A204.1 (cell line): ENCODE results near the gene PAIP2B.
A peak's percentile ranks its signal among the peaks of the same experiment; 100 is the strongest.

Source experiments
- FAIRE-seq: peaks from 2 replicates; lab custom pipeline; 2012; peaks lifted over from hg19 to GRCh38; lab: Jason Lieb, UNC

PAIP2B gene

GRCh38 chr2:71153585-71154224, 73.2 kb downstream of the PAIP2B start:
- FAIRE-seq: no peak

- no peak for FAIRE-seq
Measured at GRCh38 chr2:71151620-71152019, 75.3 kb downstream of the PAIP2B start.

GRCh38 chr2:71150082-71150816, 76.7 kb downstream of the PAIP2B start:
- no peak for FAIRE-seq

GRCh38 chr2:71148506-71149063, 78.3 kb downstream of the PAIP2B start:
- no peak for FAIRE-seq

GRCh38 chr2:71143782-71144181, 83.1 kb downstream of the PAIP2B start:
- no peak for FAIRE-seq

- no peak for FAIRE-seq
Measured at GRCh38 chr2:71136174-71136573, 90.7 kb downstream of the PAIP2B start.

GRCh38 chr2:71133603-71134002, 93.3 kb downstream of the PAIP2B start:
- peak; percentile 35 for FAIRE-seq
